ENCODE measurements around the gene METTL9.

DNA sequence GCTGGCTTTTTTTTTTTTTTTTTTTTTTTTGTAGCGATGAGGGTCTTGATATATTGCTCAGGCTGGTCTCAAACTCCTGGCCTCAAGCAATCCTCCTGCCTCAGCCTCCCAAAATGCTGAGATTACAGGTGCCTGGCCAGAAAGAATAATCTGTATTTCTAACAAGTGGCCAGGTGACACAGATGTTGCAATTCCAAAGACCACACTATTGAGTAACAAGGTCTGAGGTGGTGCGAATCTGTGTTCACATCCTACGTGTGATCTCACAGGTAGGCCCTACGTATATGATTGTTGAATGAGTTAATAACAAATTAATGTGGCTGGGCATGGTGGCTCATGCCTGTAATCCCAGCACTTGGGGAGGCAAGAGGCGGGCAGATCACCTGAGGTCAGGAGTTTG lies 97.7 kb downstream of the METTL9 start:
- TF ChIP-seq, protein P1, sequence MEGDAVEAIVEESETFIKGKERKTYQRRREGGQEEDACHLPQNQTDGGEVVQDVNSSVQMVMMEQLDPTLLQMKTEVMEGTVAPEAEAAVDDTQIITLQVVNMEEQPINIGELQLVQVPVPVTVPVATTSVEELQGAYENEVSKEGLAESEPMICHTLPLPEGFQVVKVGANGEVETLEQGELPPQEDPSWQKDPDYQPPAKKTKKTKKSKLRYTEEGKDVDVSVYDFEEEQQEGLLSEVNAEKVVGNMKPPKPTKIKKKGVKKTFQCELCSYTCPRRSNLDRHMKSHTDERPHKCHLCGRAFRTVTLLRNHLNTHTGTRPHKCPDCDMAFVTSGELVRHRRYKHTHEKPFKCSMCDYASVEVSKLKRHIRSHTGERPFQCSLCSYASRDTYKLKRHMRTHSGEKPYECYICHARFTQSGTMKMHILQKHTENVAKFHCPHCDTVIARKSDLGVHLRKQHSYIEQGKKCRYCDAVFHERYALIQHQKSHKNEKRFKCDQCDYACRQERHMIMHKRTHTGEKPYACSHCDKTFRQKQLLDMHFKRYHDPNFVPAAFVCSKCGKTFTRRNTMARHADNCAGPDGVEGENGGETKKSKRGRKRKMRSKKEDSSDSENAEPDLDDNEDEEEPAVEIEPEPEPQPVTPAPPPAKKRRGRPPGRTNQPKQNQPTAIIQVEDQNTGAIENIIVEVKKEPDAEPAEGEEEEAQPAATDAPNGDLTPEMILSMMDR (IDR thresholded peaks at IDR 0.05), result no peak
- no peak for TF ChIP-seq POLR2A (IDR thresholded peaks at IDR 0.05)
